H7 (cell line): ENCODE data around the gene APBA3. TPM values are rescaled to one million over a fixed set of nuclear protein-coding genes. Genes with fewer than 3 reads are reported as not detected.
A peak's percentile ranks its signal among the peaks of the same experiment; 100 is the strongest.

Experiments used
- DNase-seq: peaks from one replicate; pipeline ENCODE4 v3.0.0; 2012
- H3K27me3 ChIP-seq: 2 replicates; pipeline ENCODE4 v1.6.0; 2011; ENCODE audit warnings: mild to moderate bottlenecking, low read length; ENCODE audit not compliant: control insufficient read depth, insufficient read depth
- H3K36me3 ChIP-seq: replicated peaks from 2 replicates; pipeline ENCODE4 v1.5.1; 2011; ENCODE audit warnings: low read length; ENCODE audit not compliant: control insufficient read depth, insufficient read depth
- H3K4me3 ChIP-seq: 2 replicates; pipeline ENCODE4 v1.5.1; 2011; ENCODE audit warnings: low read depth, mild to moderate bottlenecking, control low read depth, low read length, moderate library complexity; ENCODE audit not compliant: insufficient read depth
- total RNA-seq: library from RNA; depleted of rRNA; stranded (reverse); fragments of >200 nt; shearing (Covaris generic); gene quantifications from 2 replicates; pipeline ENCODE4 v1.2.3, GENCODE V29; 2014; rRNA removed

Gene APBA3
- total RNA-seq, 1 experiment from 2014 or later: 37.3 TPM

- no peaks in the 10 kb centered on the region for H3K27me3 ChIP-seq
- H3K36me3 ChIP-seq: no peaks in the 10 kb centered on the region
- DNase-seq: peak; percentile 4
Measured at GRCh38 chr19:3712663-3713611, 48.6 kb downstream of the APBA3 start.

GRCh38 chr19:3710265-3710812, 51.2 kb downstream of the APBA3 start:
- Histone ChIP-seq H3K36me3 (no peaks in the 10 kb centered on the region), H3K27me3 (no peaks in the 10 kb centered on the region), H3K4me3 (no peak overlapping the region)
- peak; percentile 72 for DNase-seq

More at GRCh38 chr19:3712663-3713611, 48.6 kb downstream of the APBA3 start:
- H3K4me3 ChIP-seq: no peak overlapping the region

- DNase-seq: peak; percentile 79
- no peaks in the 10 kb centered on the region for H3K36me3 ChIP-seq
- no peaks in the 10 kb centered on the region for H3K27me3 ChIP-seq
- no peak within 1 kb of the TSS for H3K4me3 ChIP-seq
Measured at GRCh38 chr19:3708207-3708931, 53.1 kb downstream of the APBA3 start, which contains the start of gene TJP3. Gene TJP3 (plus strand): TSS chr19:3708384. CDS start chr19:3728433, 20,049 bp downstream.

GRCh38 chr19:3707868-3708206, 53.7 kb downstream of the APBA3 start:
- H3K4me3 ChIP-seq: no peak overlapping the region
- no peaks in the 10 kb centered on the region for H3K36me3 ChIP-seq
- no peaks in the 10 kb centered on the region for H3K27me3 ChIP-seq
- DNase-seq: no peak

GRCh38 chr19:3701200-3701599, 60.3 kb downstream of the APBA3 start:
- H3K36me3 ChIP-seq: no peaks in the 10 kb centered on the region
- peak; percentile 3 for DNase-seq
- no peaks in the 10 kb centered on the region for H3K27me3 ChIP-seq
- H3K4me3 ChIP-seq: no peak overlapping the region

Other genes starting within 250 kb of the APBA3 start
- 1.6 TPM in 1 of 2 replicates, not detected in the other for gene TEKTIP1, start 222.5 kb downstream of the APBA3 start, total RNA-seq
- 34.6 and 42.3 TPM in 2 replicates for gene MFSD12, start 204.1 kb downstream of the APBA3 start, total RNA-seq
- 109 and 124 TPM in 2 replicates for gene HMG20B, start 188.7 kb downstream of the APBA3 start, total RNA-seq
- gene GIPC3, start 176.2 kb downstream of the APBA3 start, total RNA-seq: 0.11 and 0.21 TPM in 2 replicates
- 0.18 and 0.45 TPM in 2 replicates for gene TBXA2R, start 154.8 kb downstream of the APBA3 start, total RNA-seq
- gene CACTIN, start 134.9 kb downstream of the APBA3 start, total RNA-seq: 44.0 and 46.4 TPM in 2 replicates
- gene PIP5K1C, start 61.2 kb downstream of the APBA3 start, total RNA-seq: 13.7 and 15.6 TPM in 2 replicates
- gene TJP3, start 53.3 kb downstream of the APBA3 start, total RNA-seq: 10.7 and 18.8 TPM in 2 replicates
- 56.3 and 62.1 TPM in 2 replicates for gene MRPL54, start 990 bp upstream of the APBA3 start, total RNA-seq
- not detected in 2 replicates for gene RAX2, start 10.5 kb upstream of the APBA3 start, total RNA-seq
- gene MATK, start 24.7 kb upstream of the APBA3 start, total RNA-seq: 19.1 and 22.8 TPM in 2 replicates
- 21.5 and 36.1 TPM in 2 replicates for gene ZFR2, start 107.3 kb upstream of the APBA3 start, total RNA-seq
- 10.2 and 17.9 TPM in 2 replicates for gene ATCAY, start 119.0 kb upstream of the APBA3 start, total RNA-seq
- 59.4 and 60.1 TPM in 2 replicates for gene NMRK2, start 171.4 kb upstream of the APBA3 start, total RNA-seq
- 124 and 131 TPM in 2 replicates for gene DAPK3, start 209.4 kb upstream of the APBA3 start, total RNA-seq
- gene EEF2, start 223.8 kb upstream of the APBA3 start, total RNA-seq: 2,968 and 3,290 TPM in 2 replicates
- 47.9 and 54.4 TPM in 2 replicates for gene PIAS4, start 246.0 kb upstream of the APBA3 start, total RNA-seq